GM13977 (cell line): ENCODE results near the gene DHRS13.
A peak's percentile ranks its signal among the peaks of the same experiment; 100 is the strongest.

ENCODE experiments used
- DNase-seq: peaks from one replicate; pipeline ENCODE4 v3.0.0; 2012; ENCODE audit warnings: low spot score
- CTCF ChIP-seq: IDR thresholded peaks from 2 replicates; pipeline ENCODE4 v1.5.1; 2012; ENCODE audit warnings: mild to moderate bottlenecking, control low read depth; ENCODE audit not compliant: insufficient read depth; ENCODE audit errors: extremely low read depth, missing control alignments
- in situ Hi-C: fragments of 300-500 bp; cut with MboI; formaldehyde crosslinking; loops from one replicate; pipeline ENCODE4 v1.12.0; 2022; ENCODE audit warnings: low sequenced_read_pairs, low pct_unique_long_range_greater_than_20kb, mixed read lengths, inconsistent platforms; ENCODE audit not compliant: unreplicated experiment

Gene DHRS13

GRCh38 chr17:28925912-28926365 lies 23.1 kb upstream of the DHRS13 start:
- no peak for TF ChIP-seq CTCF
- in situ Hi-C loops, result no loop called here
- DNase-seq, result peak; percentile 45

- in situ Hi-C loops, result no loop called here
- DNase-seq, result no peak
These were observed 17.3 kb upstream of the DHRS13 start for GRCh38 chr17:28920201-28920600.

GRCh38 chr17:28918295-28918694 lies 15.4 kb upstream of the DHRS13 start:
- DNase-seq, result no peak
- no peak for TF ChIP-seq CTCF
- in situ Hi-C loops, result loop anchor here (10.0 kb wide), 1 partner anchor 153 kb away; no protein-coding TSS in a partner anchor

More at GRCh38 chr17:28920201-28920600, 17.3 kb upstream of the DHRS13 start:
- no peak for TF ChIP-seq CTCF

GRCh38 chr17:28917465-28917864 lies 14.6 kb upstream of the DHRS13 start:
- DNase-seq, result no peak
- no peak for TF ChIP-seq CTCF
- in situ Hi-C loops, result loop anchor here (10.0 kb wide), 1 partner anchor 153 kb away; no protein-coding TSS in a partner anchor

GRCh38 chr17:28917029-28917428 lies 14.2 kb upstream of the DHRS13 start:
- TF ChIP-seq CTCF, result no peak
- no peak for DNase-seq
- in situ Hi-C loops, result loop anchor here (10.0 kb wide), 1 partner anchor 152 kb away; no protein-coding TSS in a partner anchor

GRCh38 chr17:28916302-28916934 lies 13.5 kb upstream of the DHRS13 start:
- in situ Hi-C loops, result loop anchor here (10.0 kb wide), 1 partner anchor 152 kb away; no protein-coding TSS in a partner anchor
- DNase-seq, result peak; percentile 50
- TF ChIP-seq CTCF, result peak; percentile 60
